ENCODE measurements around the gene ZNF48. TPM values are rescaled to one million over a fixed set of nuclear protein-coding genes. Genes with fewer than 3 reads are reported as not detected.
A peak's percentile ranks its signal among the peaks of the same experiment; 100 is the strongest.

Gene ZNF48
- total RNA-seq, 1 experiment from 2014 or later, result 46.3 TPM

DNA sequence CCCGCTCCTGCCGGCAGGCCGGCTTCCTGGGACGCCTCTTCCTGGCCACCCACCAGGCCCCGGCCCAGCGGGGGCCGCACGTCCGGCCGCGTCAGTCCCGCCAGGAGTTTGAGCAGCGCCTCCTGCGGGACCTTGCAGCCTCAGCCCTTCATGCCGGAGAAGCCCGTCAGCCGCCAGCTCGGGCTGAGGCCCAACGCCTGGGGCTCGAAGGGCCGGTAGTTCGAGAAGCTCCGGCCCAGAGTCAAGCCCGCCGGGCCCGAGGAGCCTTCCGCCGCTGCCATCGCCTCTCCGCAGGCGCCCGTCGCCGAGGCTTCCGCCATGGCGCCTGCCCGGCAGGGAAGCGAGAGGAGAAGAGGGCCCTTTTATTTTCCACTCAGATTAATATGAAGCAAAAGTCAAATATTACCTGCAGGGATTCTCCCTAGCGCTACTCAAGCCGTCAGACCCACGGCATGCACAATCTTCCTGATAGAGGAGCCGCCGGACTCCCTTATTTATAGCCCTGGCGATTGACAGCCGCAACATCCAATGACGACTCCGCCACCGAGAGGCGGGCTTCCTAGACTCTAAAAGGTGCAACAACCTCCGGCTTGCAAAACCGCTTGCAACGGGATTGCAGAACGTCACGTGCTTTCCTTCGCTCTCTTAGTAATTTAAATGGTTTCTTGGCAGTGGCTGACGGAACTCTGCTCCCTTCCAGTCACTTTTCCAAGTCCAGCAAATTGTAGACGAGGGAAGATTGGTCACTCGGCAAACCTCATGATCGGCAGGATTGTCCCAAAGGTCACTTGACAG lies 50.4 kb downstream of the ZNF48 start, which contains the start of gene SEPHS2:
Gene SEPHS2 (minus strand): TSS at position 467 of the 795 bp plus-strand sequence. CDS start 147 bp downstream, at position 320.
- Histone ChIP-seq H3K27me3 (ENCODE audit: control insufficient read depth, insufficient read depth, low read length) (no peaks in the 10 kb centered on the region), H3K36me3 (replicated peaks; ENCODE audit: control insufficient read depth, insufficient read depth, low read length) (no peaks in the 10 kb centered on the region), H3K4me3 (ENCODE audit: insufficient read depth, low read depth, low read length) (peak within 1 kb of the TSS; percentile 77)
- peak; percentile 95 for DNase-seq

DNA sequence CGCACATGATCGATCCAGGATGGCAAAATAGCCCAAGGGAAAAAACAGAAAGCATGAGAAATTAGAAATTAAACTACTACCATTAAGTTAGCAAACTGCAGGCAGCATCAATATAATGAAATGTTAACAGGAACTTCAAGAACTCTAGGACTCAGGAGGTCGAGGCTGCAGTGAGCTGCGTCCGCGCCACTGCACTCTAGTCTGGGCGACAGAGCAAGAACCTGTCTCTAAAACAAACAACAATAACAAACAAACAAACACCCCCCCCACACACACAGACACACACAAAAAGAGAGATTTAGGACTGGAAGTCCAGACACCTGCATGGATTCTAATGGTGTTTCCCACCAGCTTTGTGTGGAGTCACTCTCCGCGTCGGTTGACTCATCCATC lies 51.0 kb downstream of the ZNF48 start:
- no peaks in the 10 kb centered on the region for H3K27me3 ChIP-seq (ENCODE audit: control insufficient read depth, insufficient read depth, low read length)
- H3K36me3 ChIP-seq (replicated peaks; ENCODE audit: control insufficient read depth, insufficient read depth, low read length), result no peaks in the 10 kb centered on the region
- H3K4me3 ChIP-seq (ENCODE audit: insufficient read depth, low read depth, low read length), result peak overlapping the region; percentile 77
- DNase-seq, result no peak

DNA sequence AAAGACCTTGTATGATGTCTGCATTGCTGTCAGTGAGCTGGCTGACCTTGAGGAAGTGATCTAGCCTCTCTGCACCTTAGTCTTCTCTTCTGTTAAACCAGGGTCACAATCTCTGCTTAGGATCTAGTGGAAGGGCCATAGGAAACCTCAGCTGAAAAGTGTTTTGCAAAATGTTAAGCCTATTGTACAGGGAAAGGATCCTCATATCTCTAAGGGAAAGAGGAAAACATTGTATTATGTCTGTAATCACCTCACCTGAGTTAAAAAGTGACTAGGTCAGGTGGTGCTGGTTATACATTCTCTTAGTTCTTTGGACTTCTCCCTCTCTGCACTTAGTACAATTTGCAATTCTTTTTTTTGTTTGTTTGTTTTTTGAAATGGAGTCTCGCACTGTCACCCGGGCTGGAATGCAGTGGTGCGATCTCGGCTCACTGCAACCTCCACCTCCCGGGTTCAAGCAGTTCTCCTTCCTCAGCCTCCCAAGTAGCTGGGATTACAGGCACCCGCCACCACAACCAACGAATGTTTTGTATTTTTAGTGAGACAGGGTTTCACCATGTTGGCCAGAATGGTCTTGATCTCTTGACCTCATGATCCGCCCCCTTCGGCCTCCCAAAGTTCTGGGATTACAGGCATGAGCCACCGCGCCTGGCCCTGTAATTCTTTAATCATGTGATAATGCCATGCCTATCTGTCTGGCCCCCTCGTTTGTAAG lies 52.4 kb downstream of the ZNF48 start:
- Histone ChIP-seq H3K27me3 (ENCODE audit: control insufficient read depth, insufficient read depth, low read length) (no peaks in the 10 kb centered on the region), H3K36me3 (replicated peaks; ENCODE audit: control insufficient read depth, insufficient read depth, low read length) (no peaks in the 10 kb centered on the region)
- no peak for DNase-seq

DNA sequence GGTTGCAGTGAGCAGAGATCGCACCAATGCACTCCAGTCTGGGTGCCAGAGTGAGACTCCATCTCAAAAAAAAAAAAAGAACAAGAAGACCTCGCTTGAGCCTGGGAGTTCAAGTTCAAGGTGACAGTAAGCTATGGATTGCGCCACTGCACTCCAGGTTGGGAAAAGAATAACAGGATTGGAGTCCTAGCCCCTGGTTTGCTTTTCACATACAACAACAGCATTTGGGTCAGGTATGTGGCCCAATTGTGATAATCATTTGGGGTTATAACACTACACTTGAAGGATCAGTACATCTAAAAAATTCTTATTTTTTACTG lies 53.9 kb downstream of the ZNF48 start:
- H3K4me3 ChIP-seq (ENCODE audit: insufficient read depth, low read depth, low read length), result no peak overlapping the region
- H3K36me3 ChIP-seq (replicated peaks; ENCODE audit: control insufficient read depth, insufficient read depth, low read length), result no peaks in the 10 kb centered on the region
- H3K27me3 ChIP-seq (ENCODE audit: control insufficient read depth, insufficient read depth, low read length), result no peaks in the 10 kb centered on the region
- no peak for DNase-seq

More for the DNA sequence above, 52.4 kb downstream of the ZNF48 start:
- H3K4me3 ChIP-seq (ENCODE audit: insufficient read depth, low read depth, low read length), result no peak overlapping the region

Other genes starting within 250 kb of the ZNF48 start
- 5.8 and 5.9 TPM in 2 replicates for gene CORO1A, start 211.8 kb upstream of the ZNF48 start, total RNA-seq (2014; rRNA removed; shearing (Covaris generic))
- 31.2 and 63.1 TPM in 2 replicates for gene BOLA2B, start 201.8 kb upstream of the ZNF48 start, total RNA-seq (2014; rRNA removed; shearing (Covaris generic))
- gene SLX1A, start 201.5 kb upstream of the ZNF48 start, total RNA-seq (2014; rRNA removed; shearing (Covaris generic)), result 81.0 and 83.6 TPM in 2 replicates
- 4.2 and 6.5 TPM in 2 replicates for gene SULT1A3, start 196.2 kb upstream of the ZNF48 start, total RNA-seq (2014; rRNA removed; shearing (Covaris generic))
- gene NPIPB13, start 146.9 kb upstream of the ZNF48 start, total RNA-seq (2014; rRNA removed; shearing (Covaris generic)), result 1.0 TPM in 1 of 2 replicates, not detected in the other
- gene CD2BP2, start 40.1 kb upstream of the ZNF48 start, total RNA-seq (2014; rRNA removed; shearing (Covaris generic)), result 44.2 and 45.2 TPM in 2 replicates
- 35.8 and 38.4 TPM in 2 replicates for gene TBC1D10B, start 24.9 kb upstream of the ZNF48 start, total RNA-seq (2014; rRNA removed; shearing (Covaris generic))
- gene MYL11, start 20.6 kb upstream of the ZNF48 start, total RNA-seq (2014; rRNA removed; shearing (Covaris generic)), result 3.4 TPM in 1 of 2 replicates, not detected in the other
- 0.18 and 0.80 TPM in 2 replicates for gene SEPTIN1, start 12.9 kb upstream of the ZNF48 start, total RNA-seq (2014; rRNA removed; shearing (Covaris generic))
- 10.6 and 13.5 TPM in 2 replicates for gene ZNF771, start 12.2 kb downstream of the ZNF48 start, total RNA-seq (2014; rRNA removed; shearing (Covaris generic))
- 56.4 and 74.2 TPM in 2 replicates for gene DCTPP1, start 34.6 kb downstream of the ZNF48 start, total RNA-seq (2014; rRNA removed; shearing (Covaris generic))
- 8.2 and 9.8 TPM in 2 replicates for gene SEPHS2, start 50.5 kb downstream of the ZNF48 start, total RNA-seq (2014; rRNA removed; shearing (Covaris generic))
- 0.03 and 0.11 TPM in 2 replicates for gene ITGAL, start 77.3 kb downstream of the ZNF48 start, total RNA-seq (2014; rRNA removed; shearing (Covaris generic))
- 55.2 and 55.3 TPM in 2 replicates for gene ZNF768, start 131.1 kb downstream of the ZNF48 start, total RNA-seq (2014; rRNA removed; shearing (Covaris generic))
- 14.5 and 16.2 TPM in 2 replicates for gene ZNF747, start 139.4 kb downstream of the ZNF48 start, total RNA-seq (2014; rRNA removed; shearing (Covaris generic))
- 10.2 and 13.8 TPM in 2 replicates for gene ZNF764, start 163.0 kb downstream of the ZNF48 start, total RNA-seq (2014; rRNA removed; shearing (Covaris generic))
- 3.0 and 8.5 TPM in 2 replicates for gene ZNF688, start 176.3 kb downstream of the ZNF48 start, total RNA-seq (2014; rRNA removed; shearing (Covaris generic))
- gene ZNF785, start 190.3 kb downstream of the ZNF48 start, total RNA-seq (2014; rRNA removed; shearing (Covaris generic)), result 2.8 and 8.5 TPM in 2 replicates
- gene ZNF689, start 215.0 kb downstream of the ZNF48 start, total RNA-seq (2014; rRNA removed; shearing (Covaris generic)), result 17.3 and 18.7 TPM in 2 replicates

All from H7 (cell line).